SW480 (cell line): ENCODE results near the gene SLC9A3.
"Not testable (repeated sequence)": the region's sequence is repeated elsewhere in the genome, so short reads cannot be mapped to it uniquely, and the experiment has no call there.

Experiments
- DNase-seq: peaks from one replicate; pipeline ENCODE4 v3.0.0-alpha.2; 2016; ENCODE audit warnings: low spot score

SLC9A3 gene

DNA sequence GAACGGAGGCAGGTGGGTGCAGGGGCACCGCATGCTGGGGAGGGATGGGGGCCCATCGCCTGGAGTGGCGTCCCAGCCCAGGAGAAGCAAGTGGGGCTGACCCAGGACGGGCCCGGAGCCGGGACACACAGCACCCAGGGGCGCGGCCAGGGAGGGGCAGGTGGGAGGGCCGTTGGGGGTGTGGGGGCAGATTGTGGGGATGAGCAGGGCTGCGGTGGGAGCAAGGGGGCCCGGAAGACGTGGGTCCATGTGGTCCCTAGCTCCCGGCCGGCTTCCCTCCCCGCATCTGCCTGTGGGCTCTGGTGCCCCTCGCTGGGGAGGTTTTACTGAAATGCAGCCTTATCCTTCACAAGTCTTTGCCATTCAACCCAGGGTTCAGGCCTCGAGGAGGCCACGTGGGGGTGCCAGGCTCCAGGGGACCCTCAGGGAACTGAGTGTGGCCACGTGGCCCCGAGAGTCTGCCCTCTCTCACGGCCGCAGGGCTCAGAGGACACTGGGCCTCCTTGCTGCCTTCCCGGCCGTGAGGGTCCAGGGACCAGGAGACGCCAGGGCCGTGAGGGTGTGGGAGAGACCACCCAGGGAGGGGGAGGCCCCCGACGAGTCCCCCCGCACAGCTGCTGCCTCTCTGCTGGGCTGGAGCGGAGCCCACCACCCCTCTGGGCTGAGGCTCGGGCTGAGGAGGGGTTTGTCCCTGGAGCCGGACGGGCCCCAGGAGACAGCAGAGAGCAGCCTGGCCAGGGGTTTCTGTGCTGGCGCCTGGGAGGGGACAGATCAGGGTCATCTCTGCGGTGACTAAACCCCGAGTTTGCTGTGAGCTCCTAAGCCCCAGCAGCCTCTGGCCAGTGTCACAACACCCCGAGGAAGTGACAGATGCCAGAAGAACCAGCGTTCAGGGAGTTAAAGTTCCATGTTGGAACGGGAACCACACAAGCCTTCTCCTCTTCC lies 35.2 kb downstream of the SLC9A3 start:
- DNase-seq, result no peak

DNA sequence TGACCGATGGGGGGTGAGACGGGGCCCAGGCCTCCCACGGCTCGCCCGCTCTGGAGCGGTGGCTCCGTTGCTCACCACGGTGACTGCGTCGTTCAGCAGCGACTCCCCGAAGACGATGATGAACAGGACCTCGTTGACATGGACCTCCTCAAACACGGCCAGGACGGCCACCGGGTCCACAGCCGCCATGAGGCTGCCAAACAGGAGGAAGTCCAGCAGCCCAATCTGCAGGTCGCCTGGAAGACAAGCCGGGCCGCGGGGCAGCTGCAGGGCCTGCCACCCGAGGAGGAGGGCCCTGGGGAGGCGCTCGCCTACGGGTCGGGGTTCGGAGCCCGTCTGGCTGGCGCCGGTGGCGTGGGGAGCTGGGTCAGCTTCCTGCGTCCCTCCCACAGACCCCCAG lies 36.0 kb downstream of the SLC9A3 start:
- no peak for DNase-seq

DNA sequence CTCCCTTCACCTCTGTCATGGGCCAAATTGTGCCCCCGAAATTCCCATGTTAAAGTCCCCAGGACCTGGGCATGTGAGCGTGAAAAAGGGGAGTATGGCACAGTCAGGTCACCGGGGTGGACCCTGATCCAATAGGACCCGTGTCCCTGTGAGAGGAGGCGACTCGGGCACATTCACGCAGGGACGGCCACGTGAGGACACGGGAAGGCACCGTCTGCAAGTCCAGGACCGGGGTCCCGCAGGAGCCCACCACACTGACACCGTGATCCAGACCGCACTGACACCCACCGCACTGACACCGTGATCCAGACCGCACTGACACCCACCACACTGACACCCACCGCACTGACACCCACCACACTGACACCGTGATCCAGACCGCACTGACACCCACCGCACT lies 37.7 kb downstream of the SLC9A3 start:
- not testable (repeated sequence) for DNase-seq

DNA sequence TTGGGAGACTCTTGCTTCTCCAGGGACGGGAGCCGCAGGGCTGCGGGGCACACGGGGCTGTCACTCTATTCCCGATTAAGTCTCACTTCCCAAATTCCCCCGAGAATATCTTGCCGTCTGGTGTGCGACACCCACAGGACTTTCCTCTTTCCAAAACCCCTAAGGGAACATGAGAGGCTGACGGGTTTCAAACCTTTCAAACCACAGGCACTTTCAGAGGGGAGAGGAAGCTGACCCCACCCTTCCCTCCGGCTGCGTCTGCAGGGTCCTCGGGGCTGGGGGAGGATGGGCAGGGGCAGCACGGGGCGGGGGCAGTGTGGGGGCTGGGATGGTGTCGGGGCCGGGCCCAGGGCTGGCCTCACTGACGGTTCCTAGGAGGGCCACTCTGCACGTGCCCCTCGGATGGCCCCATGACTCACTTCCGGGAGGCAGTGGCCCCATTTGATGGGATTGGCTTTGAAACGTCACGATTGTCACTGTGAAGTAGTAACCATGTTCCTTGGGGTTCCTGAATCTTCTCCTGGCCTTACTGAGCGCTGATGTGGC lies 38.2 kb downstream of the SLC9A3 start:
- no peak for DNase-seq

DNA sequence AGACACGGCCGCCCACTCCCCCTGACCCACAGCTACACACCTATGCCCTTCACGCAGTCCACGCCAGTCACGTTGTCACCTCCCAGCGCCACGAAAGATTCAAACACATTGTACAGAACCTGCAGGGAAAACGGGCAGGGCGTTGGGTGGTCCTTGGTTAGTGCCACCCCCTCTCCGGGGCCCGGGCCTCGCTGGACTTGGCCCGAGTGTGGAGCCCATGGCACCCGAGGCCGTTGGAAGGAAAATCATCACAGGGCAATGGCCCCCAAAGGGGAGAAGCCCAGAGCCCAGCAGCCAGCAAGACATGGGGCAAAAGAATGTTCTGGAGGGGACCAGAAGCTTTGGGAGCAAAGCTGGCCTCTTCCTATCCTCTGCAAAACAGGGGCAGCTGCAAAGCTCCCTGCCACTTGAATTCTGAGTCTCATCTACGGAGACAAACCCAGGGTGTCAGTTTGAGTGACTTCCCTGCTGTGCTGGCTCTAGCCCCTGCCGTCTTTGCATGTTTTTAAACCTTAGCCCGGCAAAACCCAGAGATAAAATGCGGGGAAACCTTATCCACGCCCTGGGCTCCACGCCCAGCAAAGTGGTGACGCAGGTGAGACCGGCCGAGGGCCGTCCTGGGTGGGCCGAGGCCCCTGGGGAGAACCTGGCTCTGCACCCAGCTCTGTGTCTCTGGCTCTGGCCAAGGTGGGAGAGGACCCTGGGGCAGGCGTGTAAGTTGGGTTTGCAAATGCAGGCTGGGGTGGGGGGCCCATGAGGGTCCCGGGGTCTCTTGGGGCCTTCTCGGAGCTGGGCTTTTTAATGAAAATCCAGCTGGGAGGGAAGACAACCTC lies 38.9 kb downstream of the SLC9A3 start:
- DNase-seq, result no peak

DNA sequence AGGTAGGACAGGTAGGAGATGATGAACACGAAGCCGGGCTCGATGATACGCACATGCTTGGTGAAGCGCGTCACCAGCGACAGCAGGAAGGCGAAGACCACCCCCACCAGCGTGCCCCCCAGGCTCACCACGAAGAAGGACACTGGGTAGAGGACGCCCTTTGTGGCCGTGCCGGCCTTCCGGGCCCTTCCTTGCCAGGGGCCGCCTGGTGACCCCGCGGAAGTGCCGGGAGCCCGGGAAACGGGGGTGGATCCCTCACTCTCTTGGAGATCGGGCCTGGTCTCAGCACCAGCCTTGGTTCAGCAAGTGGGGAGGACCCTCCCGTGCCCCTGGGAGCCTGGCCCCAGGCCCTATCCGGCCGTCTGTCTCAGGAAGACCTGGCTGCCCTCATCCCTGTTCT lies 39.7 kb downstream of the SLC9A3 start:
- DNase-seq, result no peak

DNA sequence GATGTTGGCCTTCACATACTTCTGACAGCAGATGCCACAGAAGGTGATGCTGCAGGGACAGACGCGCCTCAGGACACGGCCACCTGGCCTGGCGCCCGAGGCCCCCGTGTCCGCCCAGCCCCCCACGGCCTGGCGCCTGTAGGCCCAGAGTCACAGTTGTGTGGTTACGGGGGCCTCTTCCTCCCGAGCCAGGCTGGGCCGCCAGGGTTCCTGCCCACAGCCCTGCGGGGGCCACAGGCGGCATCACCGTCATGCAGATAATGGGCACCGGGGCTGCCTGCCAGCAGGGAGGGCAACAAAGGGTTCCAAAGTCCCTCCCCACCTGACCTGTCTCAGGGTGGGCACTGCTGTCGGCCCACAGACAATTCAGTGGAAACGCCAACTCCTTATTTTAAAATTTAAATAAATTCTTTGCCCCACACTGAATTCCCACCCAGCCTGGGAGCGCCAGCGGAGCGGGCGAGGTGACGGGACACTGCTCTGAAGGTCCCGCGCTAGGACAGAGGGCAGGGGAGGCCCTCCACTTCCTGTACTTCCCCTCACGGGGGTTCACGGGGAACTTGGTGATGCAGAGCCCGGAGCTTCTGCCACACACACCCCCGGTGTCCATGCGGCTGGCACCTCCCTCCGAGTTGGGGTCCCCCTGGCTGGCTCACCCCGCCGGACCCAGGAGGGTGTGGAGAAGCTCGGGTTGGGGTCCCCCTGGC lies 40.7 kb downstream of the SLC9A3 start:
- no peak for DNase-seq

DNA sequence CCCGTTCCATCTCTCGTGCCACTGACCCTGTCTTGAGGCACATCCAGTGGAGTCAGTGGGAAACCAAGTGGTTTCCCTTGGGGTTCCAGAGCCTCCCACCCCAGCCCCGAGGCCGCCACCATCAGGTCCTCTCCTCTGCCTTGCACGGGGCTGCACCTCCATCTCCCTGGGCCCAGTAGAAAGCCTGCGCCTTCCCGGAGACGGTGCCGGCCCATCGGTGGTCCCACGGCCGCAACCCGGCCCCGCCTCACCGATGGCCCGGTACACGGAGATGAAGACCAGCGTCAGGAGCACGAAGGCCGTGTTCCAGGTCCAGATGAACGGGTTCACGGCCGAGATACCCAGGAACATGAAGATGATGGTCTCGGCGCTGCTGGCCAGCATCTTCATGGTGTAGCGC lies 41.2 kb downstream of the SLC9A3 start:
- DNase-seq, result no peak

DNA sequence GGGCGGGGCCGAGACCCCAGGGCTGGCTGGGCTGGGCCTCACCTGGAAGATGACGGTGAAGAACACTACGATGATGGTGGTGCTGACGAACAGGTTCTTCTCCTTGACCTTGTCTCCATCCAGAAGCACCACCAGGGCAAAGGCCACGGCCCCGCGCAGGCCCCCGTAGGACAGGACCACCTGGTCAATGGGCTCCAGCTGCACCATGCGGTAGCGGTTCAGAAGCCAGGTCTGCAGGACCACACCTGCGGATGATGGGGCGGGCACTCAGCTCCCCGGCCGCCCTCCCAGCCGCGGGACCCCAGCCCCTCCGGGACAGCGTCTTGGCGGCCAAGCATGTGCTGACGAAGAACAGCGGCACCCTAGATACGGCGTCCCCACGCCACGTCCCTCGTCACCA lies 41.7 kb downstream of the SLC9A3 start:
- DNase-seq, result no peak

DNA sequence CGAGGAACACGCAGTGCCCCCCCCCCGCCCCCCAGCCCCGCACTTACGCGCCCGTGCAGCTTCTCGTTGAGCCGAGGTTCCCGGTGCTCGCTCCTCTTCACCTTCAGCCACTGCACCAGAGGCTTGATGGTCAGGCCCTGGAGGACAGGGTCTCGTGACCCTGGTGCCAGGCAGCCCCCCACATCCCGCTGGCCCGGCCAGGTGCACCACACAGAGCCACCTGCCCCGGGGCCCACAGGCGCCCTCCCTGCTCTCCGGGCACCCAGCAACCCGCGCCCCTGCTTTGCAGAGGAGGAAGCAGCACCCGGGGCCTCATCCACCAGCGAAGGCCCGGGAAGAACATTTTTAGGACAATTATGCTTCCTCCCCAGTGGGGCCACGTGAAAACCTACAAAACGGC lies 42.2 kb downstream of the SLC9A3 start:
- DNase-seq, result no peak

DNA sequence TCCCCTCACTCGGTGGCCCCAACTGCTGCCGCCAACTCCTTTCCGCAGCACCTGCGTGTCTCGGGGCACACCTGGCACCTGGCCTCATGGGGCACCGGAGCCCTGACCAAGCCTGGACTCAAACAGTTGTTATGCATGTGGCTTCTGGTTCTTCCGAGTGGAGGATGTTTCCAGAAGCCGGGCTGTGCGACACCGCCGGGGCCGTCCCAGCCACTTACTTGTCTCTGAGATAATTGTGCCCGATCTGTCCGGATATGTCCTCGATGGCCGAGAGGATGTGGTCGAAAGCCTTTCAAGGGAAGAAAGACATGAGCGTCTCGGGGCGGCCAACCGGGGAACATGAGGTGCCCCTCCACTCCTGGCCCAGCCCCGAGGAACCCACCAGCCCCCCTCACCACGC lies 42.9 kb downstream of the SLC9A3 start:
- DNase-seq, result no peak

DNA sequence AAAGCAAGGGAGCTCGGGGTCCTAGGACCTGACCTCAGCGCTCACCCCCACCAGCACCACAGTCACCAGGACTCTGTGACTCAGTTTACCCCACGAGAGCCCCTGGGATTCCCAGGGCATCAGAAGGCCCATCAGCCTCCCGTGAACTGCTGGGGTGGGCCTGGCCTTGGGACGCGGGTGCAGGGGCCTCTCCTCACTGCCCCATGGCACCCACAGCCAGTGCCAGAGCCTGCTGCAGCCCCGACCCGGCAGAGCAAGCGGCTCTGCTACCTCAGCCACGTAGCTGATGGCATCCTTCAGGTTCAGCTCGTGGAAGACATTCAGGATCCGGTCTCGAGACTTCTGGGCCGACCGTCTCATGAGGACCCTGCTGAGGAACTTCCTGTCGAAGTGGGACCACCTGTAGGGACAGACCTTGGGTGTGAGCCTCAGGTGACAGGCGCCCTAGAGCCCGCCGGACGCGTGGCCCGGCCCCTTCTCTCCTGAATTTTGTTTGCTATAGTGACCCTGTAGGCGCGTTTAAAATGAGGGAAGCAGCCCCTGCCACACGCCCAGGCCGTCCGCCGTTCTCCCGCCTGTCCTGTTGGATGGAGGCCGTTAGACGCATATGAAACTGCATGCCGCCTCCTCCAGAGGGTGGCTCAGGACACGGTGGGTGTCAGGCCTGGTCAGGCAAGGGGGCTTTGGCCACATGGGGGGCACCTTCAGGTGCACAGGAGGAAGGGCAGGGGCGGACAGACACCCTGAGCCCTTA lies 44.5 kb downstream of the SLC9A3 start:
- no peak for DNase-seq

DNA sequence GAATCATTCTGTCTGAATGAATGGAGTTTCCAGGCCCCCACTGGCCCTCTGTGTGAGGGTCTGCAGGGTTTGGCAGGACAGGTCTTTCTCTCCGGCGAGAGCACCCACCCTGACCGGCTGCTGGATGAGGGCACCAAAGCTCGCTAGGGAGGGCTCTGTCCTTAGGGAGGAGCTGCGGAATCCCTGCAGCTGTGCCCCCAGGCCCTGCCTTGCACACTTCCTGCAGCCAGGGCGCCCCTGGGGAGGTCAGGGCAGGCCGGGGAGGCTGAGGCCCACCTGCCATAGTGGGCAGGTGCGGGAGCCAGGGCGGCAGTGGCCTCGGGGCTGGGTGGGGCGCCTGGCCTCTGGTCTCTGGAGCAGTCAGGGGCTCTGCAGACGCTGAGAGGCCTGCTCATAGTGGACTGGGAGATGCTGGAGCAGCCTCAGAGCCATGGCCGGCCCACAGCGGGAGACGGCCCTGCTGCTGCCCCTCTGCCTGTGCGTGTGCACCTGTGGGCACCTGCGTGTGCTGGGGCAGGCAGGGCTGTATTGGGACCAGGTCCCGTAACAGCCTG lies 45.2 kb downstream of the SLC9A3 start:
- DNase-seq, result no peak

DNA sequence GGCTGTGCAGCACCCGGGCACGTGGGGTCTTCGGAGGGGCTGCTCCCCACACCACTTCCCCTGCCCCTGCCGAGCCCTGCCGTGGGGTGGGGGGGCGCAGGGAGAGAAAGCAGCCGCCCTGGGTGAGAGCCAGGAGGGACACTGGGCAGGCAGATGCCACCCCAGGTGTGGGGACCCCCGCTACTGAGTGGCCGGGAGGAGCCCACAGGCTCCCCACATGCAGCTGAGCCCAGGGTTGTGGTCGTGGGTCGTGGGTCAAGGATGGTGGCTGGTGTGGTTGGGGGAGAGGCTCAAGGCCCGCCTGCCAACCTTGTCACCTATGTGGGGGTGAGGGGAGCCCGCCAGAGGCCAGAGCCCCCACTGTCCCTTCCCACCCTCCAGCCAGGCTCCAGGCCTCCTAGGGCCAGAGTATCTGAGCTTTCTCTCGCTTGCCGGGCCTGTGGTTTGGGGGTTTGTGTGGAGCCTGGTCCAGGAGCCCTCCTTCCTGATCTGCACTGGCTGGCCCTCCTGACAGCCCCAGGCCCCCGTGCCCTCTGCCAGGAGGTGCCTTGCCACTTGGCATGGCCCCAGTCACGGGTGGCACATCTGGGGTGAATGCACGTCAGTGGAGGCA lies 45.8 kb downstream of the SLC9A3 start:
- DNase-seq, result no peak

DNA sequence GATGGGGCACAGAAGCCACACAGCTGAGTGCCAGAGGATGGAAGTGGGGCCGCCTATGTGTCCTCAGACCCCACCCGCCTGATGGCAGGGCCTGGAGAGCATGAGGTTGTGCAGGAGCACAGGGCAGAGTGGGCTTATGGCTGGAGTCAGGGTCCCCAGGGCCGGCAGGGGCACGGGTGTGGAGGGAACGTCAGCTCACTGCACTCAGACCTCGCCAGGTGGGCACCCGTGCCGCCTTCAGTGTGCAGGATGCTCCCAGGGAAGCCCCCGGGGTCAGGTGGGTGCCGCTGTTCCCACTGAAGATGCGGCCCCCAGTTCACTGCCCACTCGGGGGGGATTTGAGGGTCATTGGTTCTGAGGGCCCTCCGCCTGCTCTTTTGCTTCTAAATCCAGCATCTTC lies 46.4 kb downstream of the SLC9A3 start:
- DNase-seq, result no peak

DNA sequence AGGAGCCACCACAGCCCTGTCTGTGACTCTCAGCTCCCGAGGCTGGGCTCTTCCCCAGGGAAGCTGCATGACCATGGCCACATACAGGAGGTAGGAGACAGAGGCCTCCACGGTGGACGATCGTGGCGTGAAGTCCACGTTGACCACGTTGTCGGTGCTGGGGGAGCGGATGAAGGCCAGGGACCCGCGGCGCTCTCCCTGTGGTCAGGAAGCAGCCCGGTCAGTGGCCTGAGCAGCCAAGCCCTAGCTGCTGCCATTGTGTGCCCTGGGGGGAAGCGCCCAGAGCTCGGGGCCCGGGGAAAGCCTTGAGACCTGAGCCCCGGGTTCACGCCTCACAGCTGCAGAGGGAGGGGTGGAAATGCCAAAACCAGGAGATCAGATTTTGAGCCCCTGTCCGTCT lies 47.0 kb downstream of the SLC9A3 start:
- no peak for DNase-seq

DNA sequence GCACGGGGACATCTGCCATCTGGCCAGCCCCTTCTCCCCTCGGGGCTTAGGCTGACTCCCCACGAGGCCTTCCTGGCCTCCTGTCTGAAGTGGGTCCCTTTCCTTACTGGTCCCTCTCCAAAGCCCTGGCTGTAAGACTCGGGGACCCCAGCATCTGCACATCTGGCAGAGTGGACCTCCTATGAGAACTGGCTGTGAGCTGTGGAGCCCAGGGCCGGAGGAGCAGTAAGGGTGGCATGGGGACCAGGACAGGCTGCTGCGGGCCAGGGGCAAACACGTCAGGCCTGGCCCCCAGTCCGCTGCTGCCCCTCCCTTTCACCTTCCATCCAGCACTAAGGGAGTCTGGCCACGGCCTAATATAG lies 47.5 kb downstream of the SLC9A3 start:
- no peak for DNase-seq

DNA sequence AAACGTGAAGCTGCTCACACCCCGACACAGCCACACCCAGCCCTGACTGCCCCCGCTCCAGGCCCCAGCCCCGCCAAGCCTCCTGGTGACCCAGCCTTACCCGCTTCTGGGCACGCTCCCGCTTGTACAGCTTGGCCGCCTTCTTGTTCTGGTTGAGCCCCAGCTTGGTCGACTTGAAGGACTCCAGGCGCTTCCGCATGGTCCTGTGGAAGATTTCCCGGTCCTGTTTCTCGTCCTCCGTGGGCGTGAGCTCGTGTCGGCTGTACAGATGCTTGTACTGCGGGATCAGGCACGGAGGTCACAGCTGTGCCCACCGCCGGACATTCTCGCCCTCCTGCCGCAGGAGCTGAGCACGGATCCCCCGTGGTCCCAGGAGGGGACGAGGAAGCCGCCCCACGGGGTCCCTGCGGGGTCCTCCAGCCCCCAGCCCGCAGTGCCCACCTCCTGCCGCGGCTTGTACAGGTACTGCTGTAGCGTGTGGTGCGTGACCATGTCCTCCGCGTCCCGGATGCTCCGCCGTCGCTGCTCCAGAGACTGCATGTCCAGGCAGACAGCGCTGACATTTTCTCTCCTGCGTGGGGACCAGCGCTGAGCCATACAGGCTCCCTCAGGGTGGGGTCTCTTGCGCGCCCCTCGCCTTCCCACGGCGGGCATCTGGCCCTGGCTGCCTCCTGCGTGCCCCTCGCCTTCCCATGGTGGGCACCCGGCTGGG lies 48.0 kb downstream of the SLC9A3 start:
- DNase-seq, result no peak

DNA sequence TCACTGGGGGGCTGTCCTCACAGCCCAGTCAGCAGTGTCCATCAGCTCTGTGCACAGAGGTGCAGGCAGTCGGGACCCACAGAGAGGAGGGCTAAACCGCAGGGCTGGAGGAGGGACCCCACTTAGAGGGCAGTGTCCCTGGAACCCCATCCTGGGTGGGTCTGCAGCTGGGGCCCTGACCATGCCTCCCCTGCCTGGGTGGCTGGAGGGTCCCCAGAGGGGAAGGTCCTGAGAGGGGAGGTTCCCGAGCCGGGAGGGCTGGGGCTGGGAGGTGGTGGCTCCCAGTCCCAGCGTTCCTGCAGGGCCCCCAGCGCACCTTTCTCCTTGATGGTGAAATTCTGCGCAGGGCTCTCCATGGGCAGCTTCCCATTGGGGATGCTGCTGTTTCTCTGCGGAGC lies 48.5 kb downstream of the SLC9A3 start:
- DNase-seq, result no peak
